SK-N-MC (cell line): ENCODE data around the gene CRTC3.

Experiments used
- EZH2 ChIP-seq: fragments of 200-600 bp; sonication (generic); IDR thresholded peaks from one replicate; pipeline ENCODE4 v1.6.1; 2017; ENCODE audit warnings: antibody characterized with exemption
- FOXP2 ChIP-seq: optimal IDR thresholded peaks from 2 replicates; pipeline ENCODE3; 2011; ENCODE audit warnings: mild to moderate bottlenecking, moderate library complexity; ENCODE audit not compliant: insufficient read depth; ENCODE audit errors: extremely low read length, control extremely low read depth
- POLR2AphosphoS5 ChIP-seq: IDR thresholded peaks from 2 replicates; pipeline ENCODE4 v1.6.1; 2012; ENCODE audit warnings: mild to moderate bottlenecking, low read depth, low read length, borderline replicate concordance

DNA sequence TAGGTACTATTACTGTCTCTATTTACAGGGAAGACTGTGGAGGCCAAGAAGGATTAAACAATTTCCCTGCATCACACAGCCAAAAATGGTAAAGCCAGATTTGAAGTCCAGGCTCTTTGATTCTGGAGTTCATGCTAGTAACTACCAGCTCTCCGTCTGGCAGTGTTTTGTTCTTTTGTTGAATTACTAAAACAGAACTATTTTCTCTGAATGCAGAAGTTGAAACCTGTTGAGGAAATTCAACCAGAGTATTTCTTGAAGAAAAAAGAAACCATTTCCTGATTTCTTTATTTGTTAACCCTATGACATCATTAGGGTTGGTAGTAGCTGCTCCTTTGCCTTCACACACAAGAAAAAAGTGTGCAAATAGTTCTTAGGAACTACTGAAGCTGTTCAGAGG lies 34.3 kb downstream of the CRTC3 start:
- TF ChIP-seq EZH2: no peak
- no peak for TF ChIP-seq POLR2AphosphoS5
- TF ChIP-seq FOXP2: no peak
